ENCODE results near the gene USB1. TPM values are rescaled to one million over a fixed set of nuclear protein-coding genes. Genes with fewer than 3 reads are reported as not detected.

USB1 gene
- total and polyA plus RNA-seq, 4 donors = 8.9 to 40.7 (median 28.3) TPM

DNA sequence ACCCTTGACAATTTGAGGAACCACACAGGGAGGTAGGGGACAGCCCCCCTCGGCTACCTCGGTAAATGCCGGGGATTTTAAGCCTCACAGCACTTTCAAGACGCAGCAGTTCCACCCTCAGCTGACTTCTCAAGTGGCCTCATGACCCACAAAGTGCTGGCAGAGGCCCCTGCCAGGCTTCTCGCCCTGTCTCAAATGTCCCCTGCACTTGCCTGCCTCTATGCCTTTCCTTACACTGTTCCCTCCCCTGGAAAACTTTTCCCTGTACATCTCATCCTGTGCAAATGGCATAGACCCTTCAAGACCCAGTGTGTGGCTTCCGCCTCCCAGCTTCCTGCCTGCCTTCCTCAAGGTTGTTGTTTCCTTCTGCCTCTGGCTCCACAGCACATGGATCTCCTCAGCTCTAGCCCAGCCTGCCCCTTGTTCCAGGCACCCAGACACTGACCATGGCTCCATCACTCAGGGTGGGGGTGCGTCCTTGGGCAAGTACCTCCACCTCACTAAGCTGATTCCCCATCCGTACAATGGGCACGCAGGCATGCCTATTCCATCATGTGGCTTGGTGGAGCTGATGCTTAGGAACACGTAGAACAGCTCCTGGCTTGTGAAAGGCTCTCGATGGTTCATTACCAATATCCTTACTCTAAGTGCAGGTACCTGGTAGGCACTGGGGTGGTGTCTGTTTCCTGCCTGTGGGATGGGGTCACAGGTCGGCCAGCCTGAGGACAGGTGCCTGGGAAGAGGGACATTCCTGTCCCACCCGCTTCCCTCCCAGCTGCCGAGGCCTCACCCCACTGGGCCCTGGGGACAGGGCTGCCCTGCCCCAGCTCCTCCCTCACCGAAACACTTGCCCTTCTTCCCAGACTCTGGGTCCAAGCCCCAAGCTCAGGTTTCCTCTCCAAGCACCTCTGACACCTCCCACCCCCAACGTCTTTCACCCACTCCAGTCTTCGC, 48.3 kb downstream of the USB1 start:
- Histone ChIP-seq H3K4me3 (ENCODE audit: low read depth in 1 of 3, low read length in 3 of 3) (no peak overlapping the region), H3K36me3 (ENCODE audit: control insufficient read depth in 4 of 4, insufficient read depth in 3 of 4, low read depth in 1 of 4, low read length in 3 of 4) (peaks cover 0 to 6% (median 0%) of the 10 kb centered on the region in 4 donors), H3K27me3 (ENCODE audit: control insufficient read depth in 4 of 4, insufficient read depth in 4 of 4, low read length in 3 of 4) (no peaks in the 10 kb centered on the region), H3K27ac (ENCODE audit: low read depth in 1 of 2, low read length in 2 of 2) (no peak overlapping the region), H3K9me3 (ENCODE audit: control insufficient read depth in 4 of 4, low read length in 3 of 4) (no peaks in the 10 kb centered on the region), H3K4me1 (ENCODE audit: control insufficient read depth in 4 of 4, insufficient read depth in 4 of 4, low read length in 3 of 4) (no peaks in the 10 kb centered on the region), H3K9ac (ENCODE audit: low read depth in 1 of 2, low read length in 2 of 2) (no peak overlapping the region)
- WGBS = 84% methylated on average over 17 of the region's 17 CpGs
- TF ChIP-seq, protein P1, sequence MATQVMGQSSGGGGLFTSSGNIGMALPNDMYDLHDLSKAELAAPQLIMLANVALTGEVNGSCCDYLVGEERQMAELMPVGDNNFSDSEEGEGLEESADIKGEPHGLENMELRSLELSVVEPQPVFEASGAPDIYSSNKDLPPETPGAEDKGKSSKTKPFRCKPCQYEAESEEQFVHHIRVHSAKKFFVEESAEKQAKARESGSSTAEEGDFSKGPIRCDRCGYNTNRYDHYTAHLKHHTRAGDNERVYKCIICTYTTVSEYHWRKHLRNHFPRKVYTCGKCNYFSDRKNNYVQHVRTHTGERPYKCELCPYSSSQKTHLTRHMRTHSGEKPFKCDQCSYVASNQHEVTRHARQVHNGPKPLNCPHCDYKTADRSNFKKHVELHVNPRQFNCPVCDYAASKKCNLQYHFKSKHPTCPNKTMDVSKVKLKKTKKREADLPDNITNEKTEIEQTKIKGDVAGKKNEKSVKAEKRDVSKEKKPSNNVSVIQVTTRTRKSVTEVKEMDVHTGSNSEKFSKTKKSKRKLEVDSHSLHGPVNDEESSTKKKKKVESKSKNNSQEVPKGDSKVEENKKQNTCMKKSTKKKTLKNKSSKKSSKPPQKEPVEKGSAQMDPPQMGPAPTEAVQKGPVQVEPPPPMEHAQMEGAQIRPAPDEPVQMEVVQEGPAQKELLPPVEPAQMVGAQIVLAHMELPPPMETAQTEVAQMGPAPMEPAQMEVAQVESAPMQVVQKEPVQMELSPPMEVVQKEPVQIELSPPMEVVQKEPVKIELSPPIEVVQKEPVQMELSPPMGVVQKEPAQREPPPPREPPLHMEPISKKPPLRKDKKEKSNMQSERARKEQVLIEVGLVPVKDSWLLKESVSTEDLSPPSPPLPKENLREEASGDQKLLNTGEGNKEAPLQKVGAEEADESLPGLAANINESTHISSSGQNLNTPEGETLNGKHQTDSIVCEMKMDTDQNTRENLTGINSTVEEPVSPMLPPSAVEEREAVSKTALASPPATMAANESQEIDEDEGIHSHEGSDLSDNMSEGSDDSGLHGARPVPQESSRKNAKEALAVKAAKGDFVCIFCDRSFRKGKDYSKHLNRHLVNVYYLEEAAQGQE (IDR thresholded peaks at IDR 0.05) = no peak
- TF ChIP-seq RXRA (IDR thresholded peaks at IDR 0.05) (no peak), GABPA (IDR thresholded peaks at IDR 0.05 in 1 of 2, conservative IDR thresholded peaks at IDR 0.05 in 1 of 2) (no peak), FOXA1 (IDR thresholded peaks at IDR 0.05) (no peak), ZBTB33 (IDR thresholded peaks at IDR 0.05) (no peak), SP1 (IDR thresholded peaks at IDR 0.05) (no peak), JUND (IDR thresholded peaks at IDR 0.05) (no peak), RAD21 (IDR thresholded peaks at IDR 0.05) (no peak), EGR1 (IDR thresholded peaks at IDR 0.05; ENCODE audit: low read depth in 2 of 2) (no peak), NR2F2 (IDR thresholded peaks at IDR 0.05) (no peak)
- TF ChIP-seq, protein P2, sequence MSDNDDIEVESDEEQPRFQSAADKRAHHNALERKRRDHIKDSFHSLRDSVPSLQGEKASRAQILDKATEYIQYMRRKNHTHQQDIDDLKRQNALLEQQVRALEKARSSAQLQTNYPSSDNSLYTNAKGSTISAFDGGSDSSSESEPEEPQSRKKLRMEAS (IDR thresholded peaks at IDR 0.05) = no peak
- TF ChIP-seq, protein P3, sequence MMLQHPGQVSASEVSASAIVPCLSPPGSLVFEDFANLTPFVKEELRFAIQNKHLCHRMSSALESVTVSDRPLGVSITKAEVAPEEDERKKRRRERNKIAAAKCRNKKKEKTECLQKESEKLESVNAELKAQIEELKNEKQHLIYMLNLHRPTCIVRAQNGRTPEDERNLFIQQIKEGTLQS (IDR thresholded peaks at IDR 0.05) = no peak
- no peak for DNase-seq (ENCODE audit: low spot score)

DNA sequence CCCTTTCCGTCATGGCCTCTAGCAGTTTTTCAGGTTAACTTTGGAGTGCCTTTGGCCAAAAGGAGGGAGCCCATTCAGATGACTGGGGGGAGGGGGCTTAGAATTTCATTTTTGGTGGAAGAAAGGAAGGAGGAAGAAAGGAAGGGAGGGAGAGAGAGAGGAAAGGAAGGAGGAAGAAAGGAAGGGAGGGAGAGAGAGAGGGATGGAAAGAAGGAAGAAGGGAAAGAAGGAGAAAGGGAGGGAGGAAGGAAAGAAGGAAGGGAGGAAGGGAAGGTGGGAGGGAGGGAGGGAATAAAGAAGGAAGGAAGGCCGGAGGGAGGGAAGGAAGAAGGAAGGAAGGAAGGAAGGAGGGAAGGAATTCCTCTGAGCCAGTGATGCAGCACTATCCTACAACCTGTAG, 50.1 kb downstream of the USB1 start:
- TF ChIP-seq NR2F2 (IDR thresholded peaks at IDR 0.05) (no peak), YY1 (IDR thresholded peaks at IDR 0.05) (no peak), SP1 (IDR thresholded peaks at IDR 0.05) (no peak), GABPA (IDR thresholded peaks at IDR 0.05 in 1 of 2, conservative IDR thresholded peaks at IDR 0.05 in 1 of 2) (no peak)
- Histone ChIP-seq H3K27me3 (ENCODE audit: control insufficient read depth in 4 of 4, insufficient read depth in 4 of 4, low read length in 3 of 4) (no peaks in the 10 kb centered on the region), H3K27ac (ENCODE audit: low read depth in 1 of 2, low read length in 2 of 2) (no peak overlapping the region), H3K4me3 (ENCODE audit: low read depth in 1 of 3, low read length in 3 of 3) (no peak overlapping the region), H3K9ac (ENCODE audit: low read depth in 1 of 2, low read length in 2 of 2) (no peak overlapping the region), H3K9me3 (ENCODE audit: control insufficient read depth in 4 of 4, low read length in 3 of 4) (no peaks in the 10 kb centered on the region), H3K4me1 (ENCODE audit: control insufficient read depth in 4 of 4, insufficient read depth in 4 of 4, low read length in 3 of 4) (no peaks in the 10 kb centered on the region), H3K36me3 (ENCODE audit: control insufficient read depth in 4 of 4, insufficient read depth in 3 of 4, low read depth in 1 of 4, low read length in 3 of 4) (no peaks in the 10 kb centered on the region)
- DNase-seq (ENCODE audit: low spot score) = no peak
- 88% methylated on average over 2 of the region's 2 CpGs for WGBS

All from liver (tissue), 9 donors.